ENCODE results near the gene BPIFA3.
A peak's percentile ranks its signal among the peaks of the same experiment; 100 is the strongest.

BPIFA3 gene

GRCh38 chr20:33250666-33251065 is 33.5 kb downstream of the BPIFA3 start:
- in situ Hi-C loops (cut with HindIII; ENCODE audit: low pct_unique_long_range_greater_than_20kb, low sequenced_read_pairs): no loop called here
- no peak for TF ChIP-seq JUND (IDR thresholded peaks at IDR 0.05; ENCODE audit: low read depth)
- no peak for DNase-seq (ENCODE audit: low read depth in 1 of 2, low spot score in 1 of 2)

GRCh38 chr20:33251496-33251895 is 34.3 kb downstream of the BPIFA3 start:
- TF ChIP-seq JUND (IDR thresholded peaks at IDR 0.05; ENCODE audit: low read depth): no peak
- DNase-seq (ENCODE audit: low read depth in 1 of 2, low spot score in 1 of 2): no peak
- in situ Hi-C loops (cut with HindIII; ENCODE audit: low pct_unique_long_range_greater_than_20kb, low sequenced_read_pairs): no loop called here

- no peak for DNase-seq (ENCODE audit: low read depth in 1 of 2, low spot score in 1 of 2)
- in situ Hi-C loops (cut with HindIII; ENCODE audit: low pct_unique_long_range_greater_than_20kb, low sequenced_read_pairs): no loop called here
- no peak for TF ChIP-seq JUND (IDR thresholded peaks at IDR 0.05; ENCODE audit: low read depth)
Observed at GRCh38 chr20:33252460-33252859, 35.3 kb downstream of the BPIFA3 start.

- TF ChIP-seq JUND (IDR thresholded peaks at IDR 0.05; ENCODE audit: low read depth): no peak
- no peak for DNase-seq (ENCODE audit: low read depth in 1 of 2, low spot score in 1 of 2)
- in situ Hi-C loops (cut with HindIII; ENCODE audit: low pct_unique_long_range_greater_than_20kb, low sequenced_read_pairs): no loop called here
Observed at GRCh38 chr20:33255005-33255404, 37.9 kb downstream of the BPIFA3 start.

GRCh38 chr20:33257237-33257636 is 40.1 kb downstream of the BPIFA3 start:
- TF ChIP-seq JUND (IDR thresholded peaks at IDR 0.05; ENCODE audit: low read depth): no peak
- in situ Hi-C loops (cut with HindIII; ENCODE audit: low pct_unique_long_range_greater_than_20kb, low sequenced_read_pairs): no loop called here
- DNase-seq (ENCODE audit: low read depth in 1 of 2, low spot score in 1 of 2): no peak

- DNase-seq (ENCODE audit: low read depth in 1 of 2, low spot score in 1 of 2): no peak
- in situ Hi-C loops (cut with HindIII; ENCODE audit: low pct_unique_long_range_greater_than_20kb, low sequenced_read_pairs): no loop called here
- TF ChIP-seq JUND (IDR thresholded peaks at IDR 0.05; ENCODE audit: low read depth): no peak
Observed at GRCh38 chr20:33259371-33259770, 42.2 kb downstream of the BPIFA3 start.

GRCh38 chr20:33261465-33261864 is 44.3 kb downstream of the BPIFA3 start:
- no peak for DNase-seq (ENCODE audit: low read depth in 1 of 2, low spot score in 1 of 2)
- TF ChIP-seq JUND (IDR thresholded peaks at IDR 0.05; ENCODE audit: low read depth): no peak
- in situ Hi-C loops (cut with HindIII; ENCODE audit: low pct_unique_long_range_greater_than_20kb, low sequenced_read_pairs): no loop called here

GRCh38 chr20:33262658-33263065 is 45.5 kb downstream of the BPIFA3 start:
- in situ Hi-C loops (cut with HindIII; ENCODE audit: low pct_unique_long_range_greater_than_20kb, low sequenced_read_pairs): no loop called here
- DNase-seq (ENCODE audit: low read depth in 1 of 2, low spot score in 1 of 2): peak in 1 of 2 experiments; percentile 85
- TF ChIP-seq JUND (IDR thresholded peaks at IDR 0.05; ENCODE audit: low read depth): no peak

GRCh38 chr20:33263784-33264183 is 46.6 kb downstream of the BPIFA3 start:
- DNase-seq (ENCODE audit: low read depth in 1 of 2, low spot score in 1 of 2): no peak
- in situ Hi-C loops (cut with HindIII; ENCODE audit: low pct_unique_long_range_greater_than_20kb, low sequenced_read_pairs): no loop called here
- no peak for TF ChIP-seq JUND (IDR thresholded peaks at IDR 0.05; ENCODE audit: low read depth)

GRCh38 chr20:33267701-33268100 is 50.5 kb downstream of the BPIFA3 start:
- DNase-seq (ENCODE audit: low read depth in 1 of 2, low spot score in 1 of 2): no peak
- TF ChIP-seq JUND (IDR thresholded peaks at IDR 0.05; ENCODE audit: low read depth): no peak
- in situ Hi-C loops (cut with HindIII; ENCODE audit: low pct_unique_long_range_greater_than_20kb, low sequenced_read_pairs): no loop called here

GRCh38 chr20:33272155-33272873 is 55.2 kb downstream of the BPIFA3 start:
- no peak for DNase-seq (ENCODE audit: low read depth in 1 of 2, low spot score in 1 of 2)
- no peak for TF ChIP-seq JUND (IDR thresholded peaks at IDR 0.05; ENCODE audit: low read depth)
- in situ Hi-C loops (cut with HindIII; ENCODE audit: low pct_unique_long_range_greater_than_20kb, low sequenced_read_pairs): no loop called here

GRCh38 chr20:33273117-33273851 is 56.1 kb downstream of the BPIFA3 start:
- in situ Hi-C loops (cut with HindIII; ENCODE audit: low pct_unique_long_range_greater_than_20kb, low sequenced_read_pairs): no loop called here

GRCh38 chr20:33275215-33275614 is 58.1 kb downstream of the BPIFA3 start:
- no peak for DNase-seq (ENCODE audit: low read depth in 1 of 2, low spot score in 1 of 2)
- TF ChIP-seq JUND (IDR thresholded peaks at IDR 0.05; ENCODE audit: low read depth): no peak
- in situ Hi-C loops (cut with HindIII; ENCODE audit: low pct_unique_long_range_greater_than_20kb, low sequenced_read_pairs): no loop called here

More at GRCh38 chr20:33273117-33273851, 56.1 kb downstream of the BPIFA3 start:
- DNase-seq (ENCODE audit: low read depth in 1 of 2, low spot score in 1 of 2): no peak
- no peak for TF ChIP-seq JUND (IDR thresholded peaks at IDR 0.05; ENCODE audit: low read depth)

Data from T47D (cell line).